Kidney epithelial cell (primary cell): ENCODE data around the gene MROH2A. TPM values are rescaled to one million over a fixed set of nuclear protein-coding genes. Genes with fewer than 3 reads are reported as not detected.

ENCODE experiments used
- DNase-seq: peaks from one replicate; pipeline ENCODE4 v3.0.0-alpha.2; 2010; ENCODE audit warnings: low read depth
- H3K27me3 ChIP-seq: 2 replicates; pipeline ENCODE4 v1.6.0; 2011; ENCODE audit warnings: low read length; ENCODE audit not compliant: control insufficient read depth, insufficient read depth
- H3K36me3 ChIP-seq: 2 replicates; pipeline ENCODE4 v1.5.1; 2011; ENCODE audit warnings: low read length; ENCODE audit not compliant: control insufficient read depth, insufficient read depth
- H3K4me3 ChIP-seq: 2 replicates; pipeline ENCODE4 v1.5.1; 2011; ENCODE audit warnings: low read depth, mild to moderate bottlenecking, control low read depth, low read length
- total RNA-seq: library from RNA; depleted of rRNA; stranded (reverse); fragments of >200 nt; gene quantifications from 2 replicates; pipeline ENCODE4 v1.2.3, GENCODE V29; 2015
- TF ChIP-seq, protein P1 (sequence below): IDR thresholded peaks from 2 replicates; pipeline ENCODE4 v1.5.1; 2011; ENCODE audit warnings: mild to moderate bottlenecking, moderate library complexity, low read length, control low read depth, inconsistent platforms; ENCODE audit not compliant: insufficient read depth, poor library complexity, severe bottlenecking

MROH2A gene
- total RNA-seq, 1 donor from 2014 or later, result not detected

GRCh38 chr2:233807215-233807865 is 29.2 kb downstream of the MROH2A start:
- Histone ChIP-seq H3K4me3 (no peak overlapping the region), H3K36me3 (no peaks in the 10 kb centered on the region), H3K27me3 (peaks cover 2% of the 10 kb centered on the region)
- TF ChIP-seq, protein P1, sequence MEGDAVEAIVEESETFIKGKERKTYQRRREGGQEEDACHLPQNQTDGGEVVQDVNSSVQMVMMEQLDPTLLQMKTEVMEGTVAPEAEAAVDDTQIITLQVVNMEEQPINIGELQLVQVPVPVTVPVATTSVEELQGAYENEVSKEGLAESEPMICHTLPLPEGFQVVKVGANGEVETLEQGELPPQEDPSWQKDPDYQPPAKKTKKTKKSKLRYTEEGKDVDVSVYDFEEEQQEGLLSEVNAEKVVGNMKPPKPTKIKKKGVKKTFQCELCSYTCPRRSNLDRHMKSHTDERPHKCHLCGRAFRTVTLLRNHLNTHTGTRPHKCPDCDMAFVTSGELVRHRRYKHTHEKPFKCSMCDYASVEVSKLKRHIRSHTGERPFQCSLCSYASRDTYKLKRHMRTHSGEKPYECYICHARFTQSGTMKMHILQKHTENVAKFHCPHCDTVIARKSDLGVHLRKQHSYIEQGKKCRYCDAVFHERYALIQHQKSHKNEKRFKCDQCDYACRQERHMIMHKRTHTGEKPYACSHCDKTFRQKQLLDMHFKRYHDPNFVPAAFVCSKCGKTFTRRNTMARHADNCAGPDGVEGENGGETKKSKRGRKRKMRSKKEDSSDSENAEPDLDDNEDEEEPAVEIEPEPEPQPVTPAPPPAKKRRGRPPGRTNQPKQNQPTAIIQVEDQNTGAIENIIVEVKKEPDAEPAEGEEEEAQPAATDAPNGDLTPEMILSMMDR, result no peak
- no peak for DNase-seq

GRCh38 chr2:233807966-233808935 is 30.1 kb downstream of the MROH2A start:
- no peaks in the 10 kb centered on the region for H3K27me3 ChIP-seq
- TF ChIP-seq, protein P1, result no peak
- H3K4me3 ChIP-seq, result no peak overlapping the region
- no peaks in the 10 kb centered on the region for H3K36me3 ChIP-seq
- no peak for DNase-seq

DNA sequence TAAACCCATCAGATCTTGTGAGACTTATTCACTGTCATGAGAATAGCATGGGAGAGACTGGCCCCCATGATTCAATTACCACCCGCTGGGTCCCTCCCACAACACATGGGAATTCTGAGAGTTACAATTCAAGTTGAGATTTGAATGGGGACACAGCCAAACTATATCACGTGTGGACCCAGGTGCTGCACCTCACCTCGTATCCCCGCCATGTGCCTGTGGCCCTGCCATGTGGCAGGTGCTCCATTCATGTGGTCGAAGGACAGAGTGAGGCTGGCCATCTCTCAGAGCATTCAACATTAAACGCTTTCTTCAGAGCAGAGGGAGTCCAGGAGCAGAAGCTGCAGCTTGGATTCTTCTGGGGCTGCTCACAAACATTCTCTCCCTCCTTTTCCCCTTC is 32.3 kb downstream of the MROH2A start:
- no peaks in the 10 kb centered on the region for H3K27me3 ChIP-seq
- no peaks in the 10 kb centered on the region for H3K36me3 ChIP-seq
- TF ChIP-seq, protein P1, result no peak
- no peak for DNase-seq
- no peak overlapping the region for H3K4me3 ChIP-seq

- DNase-seq, result no peak
- TF ChIP-seq, protein P1, result no peak
These were observed 33.0 kb downstream of the MROH2A start for GRCh38 chr2:233811087-233811486.

GRCh38 chr2:233811732-233812131 is 33.6 kb downstream of the MROH2A start:
- TF ChIP-seq, protein P1, result no peak

More at GRCh38 chr2:233811087-233811486, 33.0 kb downstream of the MROH2A start:
- Histone ChIP-seq H3K4me3 (no peak overlapping the region), H3K36me3 (no peaks in the 10 kb centered on the region), H3K27me3 (no peaks in the 10 kb centered on the region)

More at GRCh38 chr2:233811732-233812131, 33.6 kb downstream of the MROH2A start:
- H3K36me3 ChIP-seq, result no peaks in the 10 kb centered on the region
- no peak overlapping the region for H3K4me3 ChIP-seq
- DNase-seq, result no peak
- no peaks in the 10 kb centered on the region for H3K27me3 ChIP-seq
